ENCODE data around the gene MAT2A.

MAT2A gene

GRCh38 chr2:85538507-85539360 lies at the start of gene MAT2A:
TSS of gene MAT2A (plus strand) at chr2:85539168. CDS start at chr2:85539288, 120 bp downstream.
- DNase-seq: peak; percentile 86

- no peak for DNase-seq
Observed at GRCh38 chr2:85490861-85491755, 47.9 kb upstream of the MAT2A start.

- DNase-seq: no peak
Observed at GRCh38 chr2:85496436-85496835, 42.5 kb upstream of the MAT2A start.

GRCh38 chr2:85497944-85498630 lies 40.9 kb upstream of the MAT2A start:
- no peak for DNase-seq

GRCh38 chr2:85501248-85501647 lies 37.7 kb upstream of the MAT2A start:
- no peak for DNase-seq

- DNase-seq: no peak
Observed at GRCh38 chr2:85502720-85503119, 36.2 kb upstream of the MAT2A start.

GRCh38 chr2:85503168-85503850 lies 35.7 kb upstream of the MAT2A start:
- DNase-seq: no peak

GRCh38 chr2:85503851-85504777 lies 34.9 kb upstream of the MAT2A start:
- no peak for DNase-seq

GRCh38 chr2:85504778-85505261 lies 34.1 kb upstream of the MAT2A start:
- no peak for DNase-seq

GRCh38 chr2:85505551-85506238 lies 33.3 kb upstream of the MAT2A start:
- no peak for DNase-seq

GRCh38 chr2:85506768-85507181 lies 32.2 kb upstream of the MAT2A start:
- no peak for DNase-seq

- no peak for DNase-seq
Observed at GRCh38 chr2:85511008-85511811, 27.8 kb upstream of the MAT2A start.

- DNase-seq: no peak
Observed at GRCh38 chr2:85514323-85514722, 24.6 kb upstream of the MAT2A start.

- no peak for DNase-seq
Observed at GRCh38 chr2:85516653-85517389, 22.1 kb upstream of the MAT2A start.

GRCh38 chr2:85522090-85522647 lies 16.8 kb upstream of the MAT2A start:
- no peak for DNase-seq

- DNase-seq: no peak
Observed at GRCh38 chr2:85523062-85523902, 15.7 kb upstream of the MAT2A start.

- no peak for DNase-seq
Observed at GRCh38 chr2:85523903-85524335, 15.0 kb upstream of the MAT2A start.

Measured in activated T-cell treated with anti-CD3 and anti-CD28 coated beads for 4 hours (primary cell).